HEK293 (cell line): ENCODE results near the gene HIF3A.

ENCODE experiments used
- ELK4 ChIP-seq: IDR thresholded peaks from 2 replicates; pipeline ENCODE4 v1.6.1; 2011; ENCODE audit warnings: mild to moderate bottlenecking, low read depth, low read length, borderline replicate concordance
- REST ChIP-seq: fragments of 450-650 bp; formaldehyde crosslinking; IDR thresholded peaks from 2 replicates; pipeline ENCODE4 v1.5.1; 2016; ENCODE audit warnings: missing biosample characterization, missing genetic modification characterization
- ZBTB1 ChIP-seq: fragments of 450-650 bp; formaldehyde crosslinking; IDR thresholded peaks from 2 replicates; pipeline ENCODE4 v1.5.1; 2016; ENCODE audit warnings: missing biosample characterization, missing genetic modification characterization
- TF ChIP-seq, protein P1 (sequence below): fragments of 450-650 bp; formaldehyde crosslinking; IDR thresholded peaks from 2 replicates; pipeline ENCODE4 v1.5.1; 2016; ENCODE audit warnings: missing biosample characterization, missing genetic modification characterization
- TF ChIP-seq, protein P2 (sequence below): fragments of 450-650 bp; formaldehyde crosslinking; IDR thresholded peaks from 2 replicates; pipeline ENCODE4 v1.5.1; 2016; ENCODE audit warnings: missing biosample characterization, missing genetic modification characterization

DNA sequence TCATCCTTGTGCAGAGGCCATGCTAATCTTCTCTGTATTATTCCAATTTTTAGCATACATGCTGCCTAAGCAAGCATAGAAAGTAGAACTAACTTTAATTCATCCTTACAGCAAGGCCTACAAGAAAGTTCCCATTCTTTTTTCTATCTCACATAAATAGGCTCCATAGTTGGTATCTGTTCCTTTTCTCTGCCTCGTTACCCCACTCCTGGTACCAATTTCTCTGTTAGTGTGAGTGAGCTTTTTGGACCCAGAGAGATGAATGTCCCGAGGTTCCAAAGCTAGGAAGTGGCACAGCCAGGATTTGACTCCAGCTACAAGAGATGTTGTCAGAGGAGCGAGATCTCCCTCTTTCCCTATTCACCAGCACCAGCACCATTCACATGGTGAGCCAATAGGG is 9.7 kb downstream of the HIF3A start:
- TF ChIP-seq ELK4 (no peak), ZBTB1 (tag by site-specific recombination) (no peak), REST (tag by site-specific recombination) (no peak)
- TF ChIP-seq, protein P1, sequence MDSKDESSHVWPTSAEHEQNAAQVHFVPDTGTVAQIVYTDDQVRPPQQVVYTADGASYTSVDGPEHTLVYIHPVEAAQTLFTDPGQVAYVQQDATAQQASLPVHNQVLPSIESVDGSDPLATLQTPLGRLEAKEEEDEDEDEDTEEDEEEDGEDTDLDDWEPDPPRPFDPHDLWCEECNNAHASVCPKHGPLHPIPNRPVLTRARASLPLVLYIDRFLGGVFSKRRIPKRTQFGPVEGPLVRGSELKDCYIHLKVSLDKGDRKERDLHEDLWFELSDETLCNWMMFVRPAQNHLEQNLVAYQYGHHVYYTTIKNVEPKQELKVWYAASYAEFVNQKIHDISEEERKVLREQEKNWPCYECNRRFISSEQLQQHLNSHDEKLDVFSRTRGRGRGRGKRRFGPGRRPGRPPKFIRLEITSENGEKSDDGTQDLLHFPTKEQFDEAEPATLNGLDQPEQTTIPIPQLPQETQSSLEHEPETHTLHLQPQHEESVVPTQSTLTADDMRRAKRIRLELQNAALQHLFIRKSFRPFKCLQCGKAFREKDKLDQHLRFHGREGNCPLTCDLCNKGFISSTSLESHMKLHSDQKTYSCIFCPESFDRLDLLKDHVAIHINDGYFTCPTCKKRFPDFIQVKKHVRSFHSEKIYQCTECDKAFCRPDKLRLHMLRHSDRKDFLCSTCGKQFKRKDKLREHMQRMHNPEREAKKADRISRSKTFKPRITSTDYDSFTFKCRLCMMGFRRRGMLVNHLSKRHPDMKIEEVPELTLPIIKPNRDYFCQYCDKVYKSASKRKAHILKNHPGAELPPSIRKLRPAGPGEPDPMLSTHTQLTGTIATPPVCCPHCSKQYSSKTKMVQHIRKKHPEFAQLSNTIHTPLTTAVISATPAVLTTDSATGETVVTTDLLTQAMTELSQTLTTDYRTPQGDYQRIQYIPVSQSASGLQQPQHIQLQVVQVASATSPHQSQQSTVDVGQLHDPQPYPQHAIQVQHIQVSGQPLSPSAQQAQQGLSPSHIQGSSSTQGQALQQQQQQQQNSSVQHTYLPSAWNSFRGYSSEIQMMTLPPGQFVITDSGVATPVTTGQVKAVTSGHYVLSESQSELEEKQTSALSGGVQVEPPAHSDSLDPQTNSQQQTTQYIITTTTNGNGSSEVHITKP (tag by site-specific recombination), result no peak
- TF ChIP-seq, protein P2, sequence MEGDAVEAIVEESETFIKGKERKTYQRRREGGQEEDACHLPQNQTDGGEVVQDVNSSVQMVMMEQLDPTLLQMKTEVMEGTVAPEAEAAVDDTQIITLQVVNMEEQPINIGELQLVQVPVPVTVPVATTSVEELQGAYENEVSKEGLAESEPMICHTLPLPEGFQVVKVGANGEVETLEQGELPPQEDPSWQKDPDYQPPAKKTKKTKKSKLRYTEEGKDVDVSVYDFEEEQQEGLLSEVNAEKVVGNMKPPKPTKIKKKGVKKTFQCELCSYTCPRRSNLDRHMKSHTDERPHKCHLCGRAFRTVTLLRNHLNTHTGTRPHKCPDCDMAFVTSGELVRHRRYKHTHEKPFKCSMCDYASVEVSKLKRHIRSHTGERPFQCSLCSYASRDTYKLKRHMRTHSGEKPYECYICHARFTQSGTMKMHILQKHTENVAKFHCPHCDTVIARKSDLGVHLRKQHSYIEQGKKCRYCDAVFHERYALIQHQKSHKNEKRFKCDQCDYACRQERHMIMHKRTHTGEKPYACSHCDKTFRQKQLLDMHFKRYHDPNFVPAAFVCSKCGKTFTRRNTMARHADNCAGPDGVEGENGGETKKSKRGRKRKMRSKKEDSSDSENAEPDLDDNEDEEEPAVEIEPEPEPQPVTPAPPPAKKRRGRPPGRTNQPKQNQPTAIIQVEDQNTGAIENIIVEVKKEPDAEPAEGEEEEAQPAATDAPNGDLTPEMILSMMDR (tag by site-specific recombination), result no peak
